SK-N-SH treated with all-trans-retinoic acid at 6 μM for 48 hours (cell line): Measurements from ENCODE around the gene ATF2.

Source experiments
- ARNTL ChIP-seq: fragments of 450-650 bp; formaldehyde crosslinking; IDR thresholded peaks from 2 replicates; pipeline ENCODE4 v1.5.0; 2020; ENCODE audit warnings: low read depth, mild to moderate bottlenecking, moderate library complexity, borderline replicate concordance
- CREB5 ChIP-seq: fragments of 250-450 bp; sonication (Bioruptor Pico); IDR thresholded peaks from 2 replicates; pipeline ENCODE4 v1.5.1; 2020; ENCODE audit warnings: low read depth, mild to moderate bottlenecking, moderate library complexity
- ESRRG ChIP-seq: fragments of 250-450 bp; sonication (Bioruptor Pico); IDR thresholded peaks from 2 replicates; pipeline ENCODE4 v1.6.1; 2021; ENCODE audit warnings: mild to moderate bottlenecking
- GLIS3 ChIP-seq: fragments of 250-450 bp; sonication (Bioruptor Pico); IDR thresholded peaks from 2 replicates; pipeline ENCODE4 v1.5.0; 2020; ENCODE audit warnings: mild to moderate bottlenecking, moderate library complexity
- ISL1 ChIP-seq: fragments of 250-450 bp; sonication (Bioruptor Pico); IDR thresholded peaks from 2 replicates; pipeline ENCODE4 v2.1.2; 2022; ENCODE audit warnings: mild to moderate bottlenecking, moderate library complexity
- PATZ1 ChIP-seq: fragments of 250-450 bp; sonication (Bioruptor Pico); IDR thresholded peaks from 2 replicates; pipeline ENCODE4 v1.8.0; 2020; ENCODE audit warnings: mild to moderate bottlenecking, moderate library complexity, borderline replicate concordance
- POU6F1 ChIP-seq: fragments of 250-450 bp; sonication (Bioruptor Pico); IDR thresholded peaks from 2 replicates; pipeline ENCODE4 v1.8.0; 2021; ENCODE audit warnings: low read depth, mild to moderate bottlenecking, moderate library complexity, borderline replicate concordance
- PPARA ChIP-seq: fragments of 250-450 bp; sonication (Bioruptor Pico); IDR thresholded peaks from 2 replicates; pipeline ENCODE4 v1.5.0; 2020; ENCODE audit warnings: mild to moderate bottlenecking, borderline replicate concordance
- RARB ChIP-seq: fragments of 250-450 bp; sonication (Bioruptor Pico); IDR thresholded peaks from 2 replicates; pipeline ENCODE4 v1.8.0; 2021; ENCODE audit warnings: mild to moderate bottlenecking, moderate library complexity
- SNAI2 ChIP-seq: fragments of 250-450 bp; sonication (Bioruptor Pico); IDR thresholded peaks from 2 replicates; pipeline ENCODE4 v1.5.0; 2020; ENCODE audit warnings: mild to moderate bottlenecking, moderate library complexity
- TCF4 ChIP-seq: fragments of 250-450 bp; sonication (Bioruptor Pico); IDR thresholded peaks from 2 replicates; pipeline ENCODE4 v1.8.0; 2021; ENCODE audit warnings: mild to moderate bottlenecking, moderate library complexity, borderline replicate concordance
- ZC3H10 ChIP-seq: fragments of 250-450 bp; sonication (Bioruptor Pico); IDR thresholded peaks from 2 replicates; pipeline ENCODE4 v1.5.1; 2021; ENCODE audit warnings: mild to moderate bottlenecking, moderate library complexity
- ZFP3 ChIP-seq: fragments of 250-450 bp; sonication (Bioruptor Pico); IDR thresholded peaks from 2 replicates; pipeline ENCODE4 v1.5.0; 2020; ENCODE audit warnings: mild to moderate bottlenecking, moderate library complexity

- TF ChIP-seq PPARA (CRISPR knock-in tag) (no peak), CREB5 (CRISPR knock-in tag) (no peak), RARB (CRISPR knock-in tag) (no peak), POU6F1 (CRISPR knock-in tag) (no peak), PATZ1 (no peak), SNAI2 (no peak), TCF4 (CRISPR knock-in tag) (no peak), ZFP3 (CRISPR knock-in tag) (no peak), ZC3H10 (CRISPR knock-in tag) (no peak), ARNTL (CRISPR knock-in tag) (no peak), ESRRG (CRISPR knock-in tag) (no peak), GLIS3 (CRISPR knock-in tag) (no peak), ISL1 (CRISPR knock-in tag) (no peak)
Measured at GRCh38 chr2:175097297-175097696, 70.7 kb downstream of the ATF2 start.
